HTR-8/SVneo (cell line): Measurements from ENCODE around the gene EIF3J.
A peak's percentile ranks its signal among the peaks of the same experiment; 100 is the strongest.

Source experiments
- DNase-seq: peaks from one replicate; pipeline ENCODE4 v3.0.0; 2011; ENCODE audit warnings: low spot score, mixed read lengths; ENCODE audit not compliant: insufficient read length
- FAIRE-seq: peaks from 2 replicates; lab custom pipeline; 2011; peaks lifted over from hg19 to GRCh38; lab: Jason Lieb, UNC

EIF3J gene

DNA sequence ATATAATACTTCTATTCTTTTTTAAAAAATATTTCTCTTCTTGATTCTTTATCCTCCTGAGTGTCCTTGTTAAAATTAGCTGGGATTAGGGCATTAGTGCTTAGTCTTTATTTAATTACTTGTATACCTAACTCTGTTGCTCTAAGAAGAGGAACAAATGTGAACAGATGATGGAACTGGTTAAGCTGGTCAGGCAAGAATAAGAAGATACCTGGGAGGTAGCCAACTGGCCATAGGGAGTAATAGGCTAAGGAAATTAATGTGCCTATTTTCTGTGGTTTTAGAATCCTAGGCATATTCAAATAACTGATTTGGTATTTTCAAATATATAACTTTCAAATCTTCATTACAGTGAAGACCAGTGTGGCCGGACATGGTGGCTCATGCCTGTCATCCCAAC lies 54.4 kb downstream of the EIF3J start:
- FAIRE-seq = no peak
- DNase-seq = no peak

DNA sequence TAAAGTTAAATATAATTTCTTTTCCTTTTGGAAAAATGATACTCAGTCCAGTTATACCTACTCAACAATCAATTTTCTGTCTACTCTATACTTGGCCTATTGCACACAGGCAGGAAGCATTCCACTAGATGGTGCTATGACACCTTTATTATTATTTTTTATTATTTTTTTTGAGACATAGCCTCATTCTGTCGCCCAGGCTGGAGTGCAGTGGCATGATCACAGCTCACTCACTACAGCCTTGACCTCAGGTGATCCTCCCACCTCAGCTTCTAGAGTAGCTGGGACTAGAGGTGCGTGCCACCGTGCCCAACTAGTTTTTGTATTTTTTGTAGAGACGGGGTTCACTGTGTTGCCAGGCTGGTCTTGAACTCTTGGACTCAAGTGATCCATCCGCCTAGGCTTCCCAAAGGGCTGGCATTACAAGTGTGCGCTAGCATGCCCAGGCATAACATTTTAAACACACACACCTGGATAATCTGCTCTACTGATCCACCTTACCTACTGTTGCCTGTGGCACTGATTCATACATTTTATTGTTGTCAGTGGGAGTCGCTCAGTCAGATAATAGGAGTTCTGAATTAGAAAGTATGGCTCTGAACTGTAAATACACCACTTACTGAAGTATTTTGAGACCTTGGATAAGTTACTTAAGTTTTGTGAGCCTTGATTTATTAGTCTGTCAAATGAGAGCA lies 56.2 kb downstream of the EIF3J start:
- peak; percentile 28 for DNase-seq
- FAIRE-seq = no peak

GRCh38 chr15:44595246-44595645 lies 58.3 kb downstream of the EIF3J start:
- DNase-seq = no peak
- no peak for FAIRE-seq

DNA sequence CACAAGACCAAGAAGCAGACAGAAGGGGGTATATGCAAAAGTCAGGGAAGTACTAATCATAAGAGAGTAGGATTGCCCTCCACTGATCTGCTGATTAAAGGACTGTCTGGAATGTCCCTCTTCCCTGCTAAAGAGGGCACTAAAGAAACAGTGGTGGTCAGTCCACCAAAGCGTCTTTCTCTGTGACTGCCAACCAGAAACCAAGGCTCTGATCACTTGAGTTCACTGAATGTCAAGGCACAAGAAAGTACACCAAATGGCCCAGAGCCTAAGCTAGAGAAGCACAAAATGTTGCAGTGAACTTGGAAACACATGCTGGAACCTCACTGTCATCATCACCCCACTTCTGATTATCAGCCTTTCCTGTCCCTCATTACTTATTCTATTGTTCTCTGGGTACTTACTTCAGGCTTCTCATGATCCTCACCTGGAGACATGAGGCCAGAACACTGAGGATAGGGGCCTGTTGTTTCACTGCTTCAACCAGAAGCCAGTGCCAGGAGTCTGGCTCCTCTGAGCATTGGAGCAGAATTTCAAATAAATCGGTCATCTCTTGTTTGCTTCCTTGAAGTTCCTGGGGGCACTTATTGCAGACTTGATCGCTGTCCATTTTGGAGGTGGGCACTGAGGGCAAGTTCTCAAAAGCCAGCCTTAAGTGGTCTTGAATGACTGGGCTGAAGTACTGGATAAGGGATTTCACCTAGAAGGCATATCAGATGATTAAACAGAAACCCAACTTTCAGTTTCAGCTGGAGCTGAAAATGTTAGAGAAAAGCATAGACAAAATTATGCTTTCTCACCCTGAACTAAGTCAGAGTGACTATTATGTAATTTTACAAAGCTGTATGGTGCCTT lies 58.9 kb downstream of the EIF3J start:
- FAIRE-seq = no peak
- DNase-seq = no peak

GRCh38 chr15:44596511-44597010 lies 59.6 kb downstream of the EIF3J start:
- FAIRE-seq = no peak

GRCh38 chr15:44598066-44598465 lies 61.1 kb downstream of the EIF3J start:
- FAIRE-seq = no peak
- no peak for DNase-seq

More at GRCh38 chr15:44596511-44597010, 59.6 kb downstream of the EIF3J start:
- DNase-seq = no peak

- FAIRE-seq = no peak
- DNase-seq = no peak
Measured at GRCh38 chr15:44598892-44599291, 61.9 kb downstream of the EIF3J start.

GRCh38 chr15:44603126-44603525 lies 66.2 kb downstream of the EIF3J start:
- FAIRE-seq = no peak
- DNase-seq = no peak

- DNase-seq (no peak), FAIRE-seq (no peak)
Measured at GRCh38 chr15:44606740-44607139, 69.8 kb downstream of the EIF3J start.
